Measurements from ENCODE around the gene ENPP6. TPM values are rescaled to one million over a fixed set of nuclear protein-coding genes. Genes with fewer than 3 reads are reported as not detected.
A peak's percentile ranks its signal among the peaks of the same experiment; 100 is the strongest.

Gene ENPP6
- total and polyA plus RNA-seq, 4 donors: 30.4 to 53.3 (median 32.2) TPM

DNA sequence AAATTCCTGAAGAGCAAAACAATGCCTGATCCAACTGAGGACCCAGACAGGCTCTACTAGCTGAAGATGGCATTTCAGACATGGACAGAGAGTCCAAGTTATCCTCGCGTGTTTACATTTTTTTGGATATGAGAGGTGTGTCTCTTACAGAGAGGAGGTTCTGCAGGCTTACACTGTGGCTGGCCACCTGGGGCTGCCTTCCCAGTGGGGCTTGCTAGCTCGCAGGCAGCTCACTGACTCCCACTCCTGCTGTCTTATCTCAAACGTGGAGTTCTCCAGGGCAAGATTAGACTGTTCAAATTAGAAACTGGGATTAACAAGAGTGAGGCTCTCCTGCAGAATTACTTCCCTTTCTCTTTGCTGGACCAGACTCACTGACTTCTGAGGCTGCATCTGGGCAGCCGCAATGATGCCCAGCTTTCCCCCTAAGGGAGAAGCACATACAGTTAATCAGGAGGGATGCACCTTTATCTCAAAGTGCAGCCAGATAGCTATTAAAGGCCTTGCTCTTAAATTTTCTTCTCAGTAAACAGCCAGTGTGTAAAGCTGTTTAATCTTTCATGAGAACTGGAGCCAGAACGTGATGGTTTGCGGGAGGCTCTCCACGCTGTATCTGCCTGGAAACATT, 123.0 kb downstream of the ENPP6 start:
- Histone ChIP-seq H3K27ac (ENCODE audit: low read depth, low read length) (no peak overlapping the region), H3K9me3 (ENCODE audit: control insufficient read depth, insufficient read depth, low read length) (no peaks in the 10 kb centered on the region), H3K27me3 (ENCODE audit: control insufficient read depth, insufficient read depth, low read length) (no peaks in the 10 kb centered on the region), H3K4me1 (ENCODE audit: control insufficient read depth, insufficient read depth, low read length) (peaks cover 17% of the 10 kb centered on the region), H3K36me3 (ENCODE audit: control insufficient read depth, insufficient read depth, low read length) (no peaks in the 10 kb centered on the region), H3K4me3 (ENCODE audit: low read depth, low read length) (no peak overlapping the region)
- 56% methylated on average over 4 of the region's 8 CpGs for WGBS (ENCODE audit: insufficient coverage)
- peak in 1 of 6 donors; percentile 58 for DNase-seq (ENCODE audit: low read depth in 4 of 6, low spot score in 6 of 6)

DNA sequence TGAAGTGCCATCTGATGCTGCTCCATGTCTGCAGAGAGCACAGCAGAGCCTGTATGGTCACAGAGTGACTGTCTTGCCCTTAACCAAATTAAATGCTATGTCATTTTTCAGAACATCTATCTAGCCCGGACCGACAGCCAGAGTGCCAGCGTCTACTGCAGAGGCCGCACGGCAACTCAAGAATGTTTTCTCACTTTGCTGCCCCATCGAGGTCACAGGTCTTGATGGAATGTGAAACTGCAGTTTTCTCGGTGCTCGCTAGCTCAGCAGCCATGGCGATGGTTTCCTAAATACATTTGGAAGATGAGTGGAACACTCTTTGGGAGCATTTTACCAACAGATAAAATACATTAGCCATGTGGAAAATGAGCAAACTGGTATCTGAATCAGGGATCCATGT, 125.7 kb downstream of the ENPP6 start:
- Histone ChIP-seq H3K4me3 (ENCODE audit: low read depth, low read length) (no peak overlapping the region), H3K36me3 (ENCODE audit: control insufficient read depth, insufficient read depth, low read length) (no peaks in the 10 kb centered on the region), H3K4me1 (ENCODE audit: control insufficient read depth, insufficient read depth, low read length) (peaks cover 6% of the 10 kb centered on the region), H3K9me3 (ENCODE audit: control insufficient read depth, insufficient read depth, low read length) (no peaks in the 10 kb centered on the region), H3K27ac (ENCODE audit: low read depth, low read length) (no peak overlapping the region), H3K27me3 (ENCODE audit: control insufficient read depth, insufficient read depth, low read length) (no peaks in the 10 kb centered on the region)
- WGBS (ENCODE audit: insufficient coverage): 84% methylated on average over 7 of the region's 9 CpGs
- no peak for DNase-seq (ENCODE audit: low read depth in 4 of 6, low spot score in 6 of 6)

DNA sequence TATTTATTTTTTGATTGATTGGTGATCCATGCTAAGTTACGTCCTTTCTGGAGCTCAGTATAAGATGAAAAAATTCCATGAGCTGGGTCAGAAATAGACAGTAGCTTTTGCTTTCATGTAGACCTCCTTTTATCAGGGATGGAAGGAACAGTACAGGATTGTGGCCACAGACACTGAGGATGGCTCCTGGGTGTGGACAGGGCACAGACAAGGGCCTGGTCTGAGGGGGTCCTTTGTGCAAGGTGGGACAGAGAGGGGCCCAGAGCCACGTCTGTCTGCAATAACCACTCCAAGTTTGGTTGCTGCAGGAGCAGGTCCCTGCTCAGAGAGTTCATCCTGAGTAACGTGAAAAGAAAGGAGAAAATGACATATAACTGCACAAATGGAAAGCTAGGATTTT, 127.1 kb downstream of the ENPP6 start:
- Histone ChIP-seq H3K27me3 (ENCODE audit: control insufficient read depth, insufficient read depth, low read length) (no peaks in the 10 kb centered on the region), H3K4me1 (ENCODE audit: control insufficient read depth, insufficient read depth, low read length) (peaks cover 5% of the 10 kb centered on the region), H3K9me3 (ENCODE audit: control insufficient read depth, insufficient read depth, low read length) (no peaks in the 10 kb centered on the region), H3K4me3 (ENCODE audit: low read depth, low read length) (no peak overlapping the region), H3K36me3 (ENCODE audit: control insufficient read depth, insufficient read depth, low read length) (no peaks in the 10 kb centered on the region), H3K27ac (ENCODE audit: low read depth, low read length) (no peak overlapping the region)
- no peak for DNase-seq (ENCODE audit: low read depth in 4 of 6, low spot score in 6 of 6)
- 89% methylated on average over 2 of the region's 3 CpGs for WGBS (ENCODE audit: insufficient coverage)

DNA sequence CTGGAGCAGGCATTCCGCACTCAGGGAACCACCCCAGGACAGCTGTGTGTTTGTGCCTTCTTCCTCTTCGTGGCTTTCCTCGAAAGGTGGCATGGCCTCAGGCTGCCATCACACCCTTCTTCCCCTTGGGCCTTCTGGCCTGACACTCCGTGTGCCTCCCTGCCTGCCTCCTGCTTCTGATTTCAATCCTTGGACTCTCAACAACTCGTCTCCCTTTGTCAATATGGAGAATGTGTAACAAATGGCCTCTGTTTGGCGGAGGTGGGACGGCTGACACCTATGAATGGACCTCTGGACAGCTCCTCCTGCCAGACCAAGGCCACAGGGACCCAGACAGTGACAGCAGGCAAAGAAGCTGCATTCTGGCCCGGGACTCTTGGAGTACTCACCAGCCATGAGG, 137.0 kb downstream of the ENPP6 start:
- no peak overlapping the region for H3K27ac ChIP-seq (ENCODE audit: low read depth, low read length)
- 74% methylated on average over 5 of the region's 8 CpGs for WGBS (ENCODE audit: insufficient coverage)
- no peaks in the 10 kb centered on the region for H3K9me3 ChIP-seq (ENCODE audit: control insufficient read depth, insufficient read depth, low read length)
- H3K4me1 ChIP-seq (ENCODE audit: control insufficient read depth, insufficient read depth, low read length): no peaks in the 10 kb centered on the region
- H3K4me3 ChIP-seq (ENCODE audit: low read depth, low read length): no peak overlapping the region
- H3K27me3 ChIP-seq (ENCODE audit: control insufficient read depth, insufficient read depth, low read length): no peaks in the 10 kb centered on the region
- H3K36me3 ChIP-seq (ENCODE audit: control insufficient read depth, insufficient read depth, low read length): no peaks in the 10 kb centered on the region
- DNase-seq (ENCODE audit: low read depth in 4 of 6, low spot score in 6 of 6): no peak

DNA sequence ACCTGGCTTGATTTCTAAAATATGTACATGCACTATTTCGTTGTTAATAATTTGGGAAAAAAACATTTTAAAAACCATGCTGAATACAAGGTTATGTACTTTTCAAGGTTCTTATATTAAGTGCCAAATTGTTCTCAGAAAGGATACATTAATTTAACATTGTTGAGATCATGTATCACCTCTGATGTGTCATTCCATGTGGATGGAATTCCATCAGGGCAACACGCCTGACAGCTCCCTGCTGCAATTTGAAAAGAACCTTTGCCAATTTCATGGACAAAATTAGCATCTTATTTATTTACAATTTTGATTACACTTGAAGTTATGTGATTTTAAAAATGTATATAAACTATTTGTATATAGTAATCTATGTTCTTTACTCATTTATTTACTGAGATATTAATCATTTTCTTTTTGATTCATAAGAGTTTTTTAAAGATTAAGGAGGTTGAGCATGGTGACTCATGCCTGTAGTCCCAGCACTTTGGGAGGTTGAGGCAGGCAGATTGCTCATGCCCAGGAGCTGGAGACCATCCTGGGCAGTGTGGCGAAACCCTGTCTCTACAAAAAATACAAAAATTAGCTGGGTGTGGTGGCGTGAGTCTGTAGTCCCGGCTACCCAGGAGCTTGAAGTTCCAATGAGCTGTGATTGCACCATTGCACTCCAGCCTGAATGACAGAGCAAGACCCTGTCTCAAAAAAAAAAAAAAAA, 142.8 kb downstream of the ENPP6 start:
- no peaks in the 10 kb centered on the region for H3K36me3 ChIP-seq (ENCODE audit: control insufficient read depth, insufficient read depth, low read length)
- H3K4me3 ChIP-seq (ENCODE audit: low read depth, low read length): no peak overlapping the region
- H3K9me3 ChIP-seq (ENCODE audit: control insufficient read depth, insufficient read depth, low read length): peaks cover 2% of the 10 kb centered on the region
- no peaks in the 10 kb centered on the region for H3K27me3 ChIP-seq (ENCODE audit: control insufficient read depth, insufficient read depth, low read length)
- WGBS (ENCODE audit: insufficient coverage): no CpG with 5 or more reads among the region's 5 CpGs
- H3K4me1 ChIP-seq (ENCODE audit: control insufficient read depth, insufficient read depth, low read length): no peaks in the 10 kb centered on the region
- no peak overlapping the region for H3K27ac ChIP-seq (ENCODE audit: low read depth, low read length)
- DNase-seq (ENCODE audit: low read depth in 4 of 6, low spot score in 6 of 6): no peak

DNA sequence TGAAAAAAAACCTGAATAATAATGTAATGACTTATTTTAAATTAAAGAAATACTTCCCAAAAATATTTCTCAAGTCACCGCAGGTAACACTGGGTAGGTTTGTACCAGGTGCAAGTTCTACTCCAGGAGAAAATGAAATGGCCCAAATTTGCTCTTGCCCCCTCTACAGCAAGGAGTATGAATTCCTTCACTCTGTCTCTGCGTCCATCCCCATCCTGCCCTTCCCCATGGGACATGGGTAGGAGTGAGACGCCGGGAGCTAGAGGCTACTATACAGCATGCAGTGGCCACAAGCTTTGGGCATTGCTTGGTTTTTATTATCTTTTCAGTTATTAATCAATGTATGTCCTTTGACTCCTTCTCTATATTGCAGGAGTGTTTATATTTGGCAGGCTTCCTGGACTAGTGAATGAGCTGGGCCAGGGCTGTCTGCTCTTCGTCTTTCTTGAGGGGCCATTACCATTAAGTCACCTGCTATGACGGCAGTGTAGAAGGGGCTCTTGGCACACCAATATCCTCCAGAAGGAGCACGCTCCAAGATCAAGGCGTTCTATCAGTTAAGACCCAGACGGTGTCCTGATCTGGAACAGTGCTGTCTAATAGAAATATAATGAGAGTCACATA, 149.6 kb downstream of the ENPP6 start:
- peaks cover 3% of the 10 kb centered on the region for H3K36me3 ChIP-seq (ENCODE audit: control insufficient read depth, insufficient read depth, low read length)
- no CpG with 5 or more reads among the region's 9 CpGs for WGBS (ENCODE audit: insufficient coverage)
- H3K4me1 ChIP-seq (ENCODE audit: control insufficient read depth, insufficient read depth, low read length): no peaks in the 10 kb centered on the region

DNA sequence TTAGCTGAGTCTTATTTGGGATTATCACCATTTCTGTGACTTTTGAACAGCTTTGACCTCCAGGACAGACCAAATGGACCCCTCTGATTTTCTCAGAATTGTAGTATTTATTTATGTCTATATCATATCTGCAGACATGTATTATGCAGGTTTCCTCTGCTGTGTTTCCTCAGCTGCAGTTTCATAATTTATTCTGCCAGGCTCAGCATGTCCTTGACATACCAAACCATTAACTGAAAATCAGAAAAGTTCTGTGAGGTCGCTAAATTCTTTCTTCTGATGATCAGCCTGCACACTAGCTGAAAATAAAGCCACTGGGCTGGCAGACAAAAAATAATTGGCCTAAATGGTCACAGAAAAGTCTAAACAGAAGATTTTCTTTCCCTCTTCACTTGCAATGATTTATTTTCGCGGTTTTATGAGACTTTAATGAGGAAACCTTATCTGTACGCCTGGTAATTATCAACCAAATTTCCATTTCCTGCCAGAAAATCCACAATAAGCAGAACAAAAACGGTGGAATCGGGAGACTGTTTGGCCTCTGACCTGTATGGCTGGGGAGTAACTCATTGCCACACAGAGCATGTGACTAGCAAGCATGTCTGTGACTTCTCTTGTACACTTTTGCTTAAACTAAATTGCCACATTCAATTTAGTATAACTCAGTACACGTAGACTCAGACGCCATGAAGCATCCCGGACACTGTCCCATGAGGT, 150.9 kb downstream of the ENPP6 start:
- H3K27ac ChIP-seq (ENCODE audit: low read depth, low read length): no peak overlapping the region
- H3K4me3 ChIP-seq (ENCODE audit: low read depth, low read length): no peak overlapping the region
- no peaks in the 10 kb centered on the region for H3K4me1 ChIP-seq (ENCODE audit: control insufficient read depth, insufficient read depth, low read length)
- 40% methylated on average over 2 of the region's 9 CpGs for WGBS (ENCODE audit: insufficient coverage)
- DNase-seq (ENCODE audit: low read depth in 4 of 6, low spot score in 6 of 6): no peak
- H3K36me3 ChIP-seq (ENCODE audit: control insufficient read depth, insufficient read depth, low read length): peaks cover 3% of the 10 kb centered on the region
- no peaks in the 10 kb centered on the region for H3K27me3 ChIP-seq (ENCODE audit: control insufficient read depth, insufficient read depth, low read length)
- H3K9me3 ChIP-seq (ENCODE audit: control insufficient read depth, insufficient read depth, low read length): no peaks in the 10 kb centered on the region

More for the DNA sequence above, 149.6 kb downstream of the ENPP6 start:
- DNase-seq (ENCODE audit: low read depth in 4 of 6, low spot score in 6 of 6): peak in 1 of 6 donors; percentile 41
- Histone ChIP-seq H3K4me3 (ENCODE audit: low read depth, low read length) (no peak overlapping the region), H3K9me3 (ENCODE audit: control insufficient read depth, insufficient read depth, low read length) (no peaks in the 10 kb centered on the region), H3K27me3 (ENCODE audit: control insufficient read depth, insufficient read depth, low read length) (no peaks in the 10 kb centered on the region), H3K27ac (ENCODE audit: low read depth, low read length) (no peak overlapping the region)

DNA sequence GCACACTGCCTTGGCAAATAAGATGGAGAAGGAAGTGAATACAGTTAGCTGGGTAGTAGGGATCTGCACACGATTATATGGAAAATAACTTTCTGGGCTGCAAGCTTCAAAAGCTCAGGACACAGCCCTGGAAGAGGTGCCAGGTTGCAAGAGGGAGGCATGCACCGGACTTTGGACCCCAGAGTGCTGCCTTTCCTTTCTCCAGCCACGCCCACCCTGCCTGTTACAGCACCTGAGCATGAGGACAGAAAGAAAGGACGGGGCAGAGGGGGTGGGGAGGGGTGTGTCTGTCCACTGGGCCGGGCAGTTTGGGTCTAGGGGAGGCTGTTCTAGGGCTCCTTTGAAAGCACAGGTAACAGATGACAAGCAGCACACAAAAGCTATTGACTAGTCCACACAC, 152.8 kb downstream of the ENPP6 start:
- DNase-seq (ENCODE audit: low read depth in 4 of 6, low spot score in 6 of 6): no peak
- Histone ChIP-seq H3K4me3 (ENCODE audit: low read depth, low read length) (no peak overlapping the region), H3K4me1 (ENCODE audit: control insufficient read depth, insufficient read depth, low read length) (no peaks in the 10 kb centered on the region), H3K27ac (ENCODE audit: low read depth, low read length) (no peak overlapping the region), H3K36me3 (ENCODE audit: control insufficient read depth, insufficient read depth, low read length) (peaks cover 3% of the 10 kb centered on the region), H3K9me3 (ENCODE audit: control insufficient read depth, insufficient read depth, low read length) (no peaks in the 10 kb centered on the region), H3K27me3 (ENCODE audit: control insufficient read depth, insufficient read depth, low read length) (no peaks in the 10 kb centered on the region)
- 100% methylated on average over 1 of the region's 5 CpGs for WGBS (ENCODE audit: insufficient coverage)

DNA sequence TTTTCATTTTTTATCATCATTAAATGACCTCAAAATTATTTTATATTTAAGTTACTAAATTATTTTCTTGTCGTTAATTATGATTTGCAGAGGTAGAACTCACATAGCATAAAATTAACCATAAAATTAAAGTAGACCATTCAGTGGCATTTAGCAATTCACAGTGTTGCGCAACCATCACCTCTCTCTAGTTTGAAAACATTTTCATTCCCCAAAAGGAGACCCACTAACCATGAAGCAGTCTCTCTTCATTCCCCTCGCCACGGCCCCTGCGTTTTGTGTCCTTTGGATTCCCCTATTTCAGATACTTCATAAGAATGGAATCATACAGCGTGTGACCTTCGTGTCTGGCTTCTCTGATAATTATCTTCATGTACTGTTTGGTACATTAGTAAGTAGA, 154.9 kb downstream of the ENPP6 start:
- DNase-seq (ENCODE audit: low read depth in 4 of 6, low spot score in 6 of 6): no peak
- Histone ChIP-seq H3K4me1 (ENCODE audit: control insufficient read depth, insufficient read depth, low read length) (no peaks in the 10 kb centered on the region), H3K4me3 (ENCODE audit: low read depth, low read length) (no peak overlapping the region), H3K27me3 (ENCODE audit: control insufficient read depth, insufficient read depth, low read length) (no peaks in the 10 kb centered on the region), H3K27ac (ENCODE audit: low read depth, low read length) (no peak overlapping the region), H3K36me3 (ENCODE audit: control insufficient read depth, insufficient read depth, low read length) (peaks cover 3% of the 10 kb centered on the region), H3K9me3 (ENCODE audit: control insufficient read depth, insufficient read depth, low read length) (no peaks in the 10 kb centered on the region)
- WGBS (ENCODE audit: insufficient coverage): 95% methylated on average over 4 of the region's 7 CpGs
